H1 (cell line): Measurements from ENCODE around the gene PIGC. TPM values are rescaled to one million over a fixed set of nuclear protein-coding genes. Genes with fewer than 3 reads are reported as not detected.
A peak's percentile ranks its signal among the peaks of the same experiment; 100 is the strongest.

Experiments
- CTCF ChIA-PET: fragments of 300-600 bp; sonication (Branson Sonifier 250); formaldehyde crosslinking; loops from one replicate; lab custom pipeline; 2021; ENCODE audit not compliant: partially characterized antibody; lab: Charles Lee
- POLR2A ChIA-PET: fragments of 300-600 bp; sonication (Branson Sonifier 250); formaldehyde crosslinking; loops from one replicate; lab custom pipeline; 2021; ENCODE audit warnings: inconsistent platforms; ENCODE audit not compliant: partially characterized antibody; lab: Charles Lee
- DNase-seq, 2 experiments: peaks; one replicate each; pipeline versions ENCODE4 v3.0.0 to v3.0.0-alpha.2; 2010 to 2022; ENCODE audit warnings: low spot score in 2 of 2, low read depth in 1 of 2, mixed read lengths in 1 of 2
- FAIRE-seq: peaks from 2 replicates; lab custom pipeline; 2011; peaks lifted over from hg19 to GRCh38; lab: Jason Lieb, UNC
- H2AFZ ChIP-seq: 2 replicates; pipeline ENCODE4 v1.8.1; 2012; ENCODE audit warnings: low read length, inconsistent platforms
- H2AK5ac ChIP-seq: 2 replicates; pipeline ENCODE4 v1.6.1; 2013; ENCODE audit warnings: low read depth, low read length
- H2BK120ac ChIP-seq: replicated peaks from 2 replicates; pipeline ENCODE3; 2013; ENCODE audit warnings: low read depth, low read length, inconsistent platforms
- H2BK12ac ChIP-seq: 2 replicates; pipeline ENCODE4 v1.6.1; 2013; ENCODE audit warnings: low read depth, low read length
- H2BK15ac ChIP-seq: 2 replicates; pipeline ENCODE4 v1.6.1; 2013; ENCODE audit warnings: low read length
- H2BK20ac ChIP-seq: 2 replicates; pipeline ENCODE4 v1.6.1; 2013; ENCODE audit warnings: low read length
- H2BK5ac ChIP-seq: 2 replicates; pipeline ENCODE4 v1.6.1; 2013; ENCODE audit warnings: low read depth, low read length
- H3K14ac ChIP-seq: 2 replicates; pipeline ENCODE4 v1.6.1; 2013; ENCODE audit warnings: inconsistent platforms; ENCODE audit not compliant: insufficient read length
- H3K18ac ChIP-seq: 2 replicates; pipeline ENCODE4 v1.6.1; 2013; ENCODE audit warnings: low read length; ENCODE audit errors: extremely low read depth
- H3K23ac ChIP-seq: 2 replicates; pipeline ENCODE4 v1.6.1; 2013; ENCODE audit warnings: inconsistent platforms; ENCODE audit not compliant: insufficient read length
- H3K23me2 ChIP-seq: 2 replicates; pipeline ENCODE4 v1.6.1; 2013; ENCODE audit warnings: low read depth, low read length
- H3K27ac ChIP-seq: 2 replicates; pipeline ENCODE4 v1.6.1; 2011; ENCODE audit warnings: low read depth, low read length, inconsistent platforms
- H3K27me3 ChIP-seq, 4 experiments: replicated peaks in 1 of 4; 1 replicate in 1 of 4; 2 replicates in 3 of 4; pipeline versions ENCODE4 v1.6.1 to v1.8.1; 2011 to 2013; ENCODE audit warnings: low read length in 3 of 4, mild to moderate bottlenecking in 3 of 4, inconsistent platforms in 2 of 4, mixed read lengths in 2 of 4, moderate library complexity in 1 of 4; ENCODE audit not compliant: control insufficient read depth in 3 of 4, insufficient read depth in 3 of 4; ENCODE audit errors: extremely low read depth in 1 of 4
- H3K36me3 ChIP-seq, 4 experiments: 2 replicates each; pipeline versions ENCODE4 v1.6.1 to v1.8.1; 2011 to 2013; ENCODE audit warnings: mild to moderate bottlenecking in 4 of 4, low read length in 3 of 4, moderate library complexity in 2 of 4, control low read depth in 1 of 4, inconsistent platforms in 1 of 4; ENCODE audit not compliant: insufficient read depth in 4 of 4, control insufficient read depth in 2 of 4
- H3K4ac ChIP-seq: replicated peaks from 2 replicates; pipeline ENCODE3; 2013; ENCODE audit warnings: low read length, low read depth, mixed read lengths, inconsistent platforms; ENCODE audit not compliant: insufficient read length
- H3K4me1 ChIP-seq, 4 experiments: replicated peaks in 1 of 4; 1 replicate in 1 of 4; 2 replicates in 3 of 4; pipeline versions ENCODE4 v1.6.1 to v1.8.1; 2011 to 2013; ENCODE audit warnings: low read length in 3 of 4, inconsistent platforms in 2 of 4, mixed read lengths in 1 of 4; ENCODE audit not compliant: insufficient read depth in 4 of 4, control insufficient read depth in 3 of 4
- H3K4me2 ChIP-seq, 2 experiments: 2 replicates each; pipeline versions ENCODE4 v1.6.1 to v1.8.1; 2011 to 2013; ENCODE audit warnings: low read depth in 2 of 2, low read length in 2 of 2, control low read depth in 1 of 2, inconsistent platforms in 1 of 2, mild to moderate bottlenecking in 1 of 2; ENCODE audit not compliant: insufficient read depth in 1 of 2
- H3K4me3 ChIP-seq, 4 experiments: fragments of 200-600, 300-600 bp in 1 of 4; sonication (generic), shearing (Covaris generic), sonication (Bioruptor Twin) in 1 of 4; 2 replicates each; pipeline versions ENCODE4 v1.5.1 to v1.8.1; 2011 to 2016; ENCODE audit warnings: low read length in 4 of 4, low read depth in 3 of 4, control low read depth in 2 of 4, inconsistent platforms in 2 of 4, mild to moderate bottlenecking in 2 of 4, mixed read lengths in 1 of 4, moderate library complexity in 1 of 4; ENCODE audit not compliant: insufficient read depth in 2 of 4; ENCODE audit errors: extremely low read depth in 1 of 4
- H3K56ac ChIP-seq: replicated peaks from 2 replicates; pipeline ENCODE3; 2013; ENCODE audit warnings: low read depth, mild to moderate bottlenecking, mixed read lengths, low read length, inconsistent platforms; ENCODE audit not compliant: insufficient read length
- H3K79me1 ChIP-seq: 2 replicates; pipeline ENCODE4 v1.6.1; 2013; ENCODE audit warnings: low read depth, low read length, control low read depth
- H3K79me2 ChIP-seq, 2 experiments: 2 replicates each; pipeline versions ENCODE4 v1.6.1 to v1.8.1; 2012 to 2013; ENCODE audit warnings: low read length in 2 of 2, mild to moderate bottlenecking in 2 of 2, inconsistent platforms in 1 of 2; ENCODE audit not compliant: insufficient read depth in 2 of 2, control insufficient read depth in 1 of 2
- H3K9ac ChIP-seq, 4 experiments: replicated peaks in 1 of 4; 1 replicate in 1 of 4; 2 replicates in 3 of 4; pipeline versions ENCODE4 v1.6.1 to v1.8.1; 2011 to 2013; ENCODE audit warnings: low read depth in 3 of 4, low read length in 3 of 4, control low read depth in 2 of 4, mild to moderate bottlenecking in 2 of 4, moderate library complexity in 2 of 4, inconsistent platforms in 1 of 4; ENCODE audit errors: extremely low read depth in 1 of 4
- H3K9me3 ChIP-seq, 2 experiments: 2 replicates each; pipeline versions ENCODE4 v1.6.1 to v1.8.1; 2012 to 2013; ENCODE audit warnings: mild to moderate bottlenecking in 2 of 2, moderate library complexity in 2 of 2, control low read depth in 1 of 2, inconsistent platforms in 1 of 2, low read depth in 1 of 2, low read length in 1 of 2, mixed read lengths in 1 of 2; ENCODE audit not compliant: insufficient read depth in 2 of 2
- H4K20me1 ChIP-seq, 2 experiments: replicated peaks in 1 of 2; 2 replicates each; pipeline versions ENCODE3 to v1.8.1; 2011 to 2013; ENCODE audit warnings: inconsistent platforms in 2 of 2, low read length in 2 of 2, mild to moderate bottlenecking in 1 of 2; ENCODE audit not compliant: insufficient read depth in 2 of 2, control insufficient read depth in 1 of 2
- H4K5ac ChIP-seq: 2 replicates; pipeline ENCODE4 v1.6.1; 2013; ENCODE audit warnings: low read length, low read depth, mixed read lengths, inconsistent platforms; ENCODE audit not compliant: insufficient read length
- H4K8ac ChIP-seq: 2 replicates; pipeline ENCODE4 v1.8.0; 2013; ENCODE audit warnings: mild to moderate bottlenecking, moderate library complexity, low read length, inconsistent platforms; ENCODE audit not compliant: insufficient read depth; ENCODE audit errors: extremely low read depth
- H4K91ac ChIP-seq: replicated peaks from 2 replicates; pipeline ENCODE3; 2013; ENCODE audit warnings: low read length, mixed read lengths, inconsistent platforms; ENCODE audit not compliant: insufficient read length
- KDM1A ChIP-seq: fragments of 200-600, 300-600 bp; sonication (generic); IDR thresholded peaks from 2 replicates; pipeline ENCODE4 v1.7.1; 2016; ENCODE audit warnings: mild to moderate bottlenecking, low read length, borderline replicate concordance
- WGBS, 2 experiments: shearing (Covaris generic) in 1 of 2; methylation state at CpG; one replicate each; pipeline versions ENCODE4 v1.1.6 to v1.1.7; 2013 to 2015; ENCODE audit warnings: low lambda C conversion rate in 2 of 2, mixed read lengths in 2 of 2, inconsistent platforms in 1 of 2, low coverage in 1 of 2, missing lambda C conversion rate in 1 of 2; ENCODE audit not compliant: insufficient replicate concordance in 2 of 2, insufficient coverage in 1 of 2, insufficient read length in 1 of 2; ENCODE audit errors: extremely low coverage in 1 of 2, missing lambda C conversion rate in 1 of 2; 5-methylcytosine and 5-hydroxymethylcytosine counted together
- polyA plus RNA-seq, 7 experiments: library from polyadenylated mRNA; depleted of rRNA in 3 of 7; stranded (reverse) in 5 of 7; unstranded in 2 of 7; fragments of >200 nt in 5 of 7; fragments of 200-250 nt in 2 of 7; gene quantifications; 1 replicate in 5 of 7; 2 replicates in 1 of 7; 4 replicates in 1 of 7; pipeline versions ENCODE4 v1.2.1 to v1.2.3, GENCODE V29; 2011 to 2013; ENCODE audit warnings: missing spikeins in 2 of 7, mixed read lengths in 2 of 7
- total RNA-seq: library from RNA; stranded (reverse); fragmentation: NEBNext Ultra II Directional; extraction: Animal tissue kit (Norgen Biotek cat#: 25700); gene quantifications from 2 replicates; pipeline ENCODE4 v1.2.1, GENCODE V29; 2021

The PIGC gene
- total and polyA plus RNA-seq, 2 of the 8 experiments (the other 6 are each of a cell fraction or from before 2014, with no cell fraction given) = 21.0 to 39.3 TPM

DNA sequence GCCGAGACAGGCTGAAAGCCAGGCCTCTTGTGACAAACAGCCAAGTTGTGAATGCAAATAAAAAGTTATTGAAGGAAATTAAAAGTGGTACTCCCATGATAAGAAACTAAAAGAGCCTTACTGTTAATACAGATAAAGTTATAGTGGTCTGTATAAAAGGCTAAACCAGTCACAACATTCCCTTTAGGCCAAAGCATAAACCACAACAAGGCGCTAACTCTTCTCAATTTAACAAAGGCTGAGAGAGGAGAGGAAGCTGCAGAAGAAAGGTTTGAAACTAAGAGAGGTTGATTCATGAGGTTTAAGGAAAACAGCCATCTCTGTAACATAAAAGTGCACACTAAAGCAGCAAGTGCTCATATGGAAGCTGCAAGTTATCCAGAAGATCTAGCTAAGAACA lies 12.7 kb downstream of the PIGC start:
- Histone ChIP-seq H4K5ac (no peak overlapping the region), H3K79me1 (no peaks in the 10 kb centered on the region), H4K91ac (no peak overlapping the region), H3K9ac (no peak overlapping the region), H3K56ac (no peak overlapping the region), H2BK5ac (0 out of 2 replicates have a peak overlapping the region, but pooled peaks have one; percentile 61), H2BK15ac (no peak overlapping the region), H3K36me3 (no peaks in the 10 kb centered on the region), H3K18ac (no peak overlapping the region), H2BK20ac (no peak overlapping the region), H2AK5ac (no peak overlapping the region), H4K8ac (no peak overlapping the region), H3K23ac (no peak overlapping the region), H3K4ac (no peak overlapping the region), H3K14ac (no peak overlapping the region), H3K9me3 (no peaks in the 10 kb centered on the region), H3K27ac (no peak overlapping the region), H3K4me3 (no peak overlapping the region), H3K23me2 (no peaks in the 10 kb centered on the region; the same call in 1 of the 2 replicates), H2BK120ac (no peak overlapping the region), H3K27me3 (no peaks in the 10 kb centered on the region), H2AFZ (no peak overlapping the region), H2BK12ac (0 out of 2 replicates have a peak overlapping the region, but pooled peaks have one; percentile 42), H3K4me1 (peaks cover 0 to 5% (median 4%) of the 10 kb centered on the region in 4 experiments; a peak in 4 of 7 replicates), H4K20me1 (no peaks in the 10 kb centered on the region), H3K79me2 (no peaks in the 10 kb centered on the region), H3K4me2 (0 out of 4 replicates have a peak overlapping the region, but pooled peaks of 1 of the 2 experiments have one; percentile 12)
- no peak for TF ChIP-seq KDM1A
- POLR2A ChIA-PET = interaction anchor here (1.9 kb wide), 1 partner anchor 21 kb away, joined by 4 read pairs; no protein-coding TSS in a partner anchor
- CTCF ChIA-PET = interaction anchor here (0.6 to 3.7 kb wide), 9 partner anchors 10 to 446 kb away, joined by 3 to 11 read pairs (median 4); no protein-coding TSS in a partner anchor
- FAIRE-seq (no peak), DNase-seq (no peak)
- 98% methylated on average over 2 of the region's 2 CpGs; no CpG with 5 or more reads in 1 of the 2 experiments for WGBS, 2 experiments
